ENCODE data around the gene RPS6KB1.

DNA sequence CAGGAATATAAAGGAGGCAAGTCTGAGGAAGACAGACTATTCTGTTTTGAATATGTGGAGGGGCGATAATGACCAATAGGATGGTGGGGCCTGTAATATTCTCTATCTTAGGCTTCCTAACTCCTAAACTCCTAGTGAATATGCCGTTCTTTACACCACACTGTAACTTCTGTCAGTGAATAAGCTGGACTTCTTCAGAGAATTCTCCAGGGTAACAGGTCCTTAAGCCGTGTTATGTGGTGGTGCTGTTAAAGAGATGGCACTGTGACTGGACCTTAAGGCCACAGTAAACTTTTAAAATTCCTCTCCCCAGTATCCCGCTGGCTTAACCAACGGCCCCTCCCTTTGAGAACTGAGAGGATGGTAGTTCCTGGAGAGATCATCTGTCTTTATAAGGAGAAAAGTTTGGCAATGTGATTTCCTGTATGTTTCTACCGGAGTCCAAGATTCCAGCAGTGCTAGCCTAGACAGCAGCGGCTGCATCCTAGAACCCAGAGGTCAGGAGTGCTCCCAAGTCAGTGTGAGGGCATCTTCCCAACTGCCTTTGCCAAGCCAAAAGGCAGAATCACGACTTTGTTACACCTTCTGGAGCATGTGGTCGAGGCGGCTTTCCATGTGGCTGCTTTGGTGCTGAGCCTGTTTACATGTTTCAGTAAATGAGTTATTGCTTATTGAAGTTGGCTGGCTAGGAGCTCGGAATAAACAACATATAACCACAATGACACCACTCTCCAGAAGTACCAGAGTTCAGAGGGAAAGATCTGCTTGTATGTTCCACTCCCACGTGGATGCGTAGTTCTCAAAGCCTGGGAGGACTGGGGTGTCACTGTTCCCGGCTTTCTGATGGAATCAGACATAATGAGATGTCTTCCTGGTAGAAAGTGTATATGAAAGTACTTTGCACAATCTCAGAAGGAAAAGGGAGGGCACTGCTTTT lies 41.2 kb upstream of the RPS6KB1 start:
- TF ChIP-seq, protein P1, sequence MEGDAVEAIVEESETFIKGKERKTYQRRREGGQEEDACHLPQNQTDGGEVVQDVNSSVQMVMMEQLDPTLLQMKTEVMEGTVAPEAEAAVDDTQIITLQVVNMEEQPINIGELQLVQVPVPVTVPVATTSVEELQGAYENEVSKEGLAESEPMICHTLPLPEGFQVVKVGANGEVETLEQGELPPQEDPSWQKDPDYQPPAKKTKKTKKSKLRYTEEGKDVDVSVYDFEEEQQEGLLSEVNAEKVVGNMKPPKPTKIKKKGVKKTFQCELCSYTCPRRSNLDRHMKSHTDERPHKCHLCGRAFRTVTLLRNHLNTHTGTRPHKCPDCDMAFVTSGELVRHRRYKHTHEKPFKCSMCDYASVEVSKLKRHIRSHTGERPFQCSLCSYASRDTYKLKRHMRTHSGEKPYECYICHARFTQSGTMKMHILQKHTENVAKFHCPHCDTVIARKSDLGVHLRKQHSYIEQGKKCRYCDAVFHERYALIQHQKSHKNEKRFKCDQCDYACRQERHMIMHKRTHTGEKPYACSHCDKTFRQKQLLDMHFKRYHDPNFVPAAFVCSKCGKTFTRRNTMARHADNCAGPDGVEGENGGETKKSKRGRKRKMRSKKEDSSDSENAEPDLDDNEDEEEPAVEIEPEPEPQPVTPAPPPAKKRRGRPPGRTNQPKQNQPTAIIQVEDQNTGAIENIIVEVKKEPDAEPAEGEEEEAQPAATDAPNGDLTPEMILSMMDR (IDR thresholded peaks at IDR 0.05; ENCODE audit: borderline replicate concordance, extremely low read depth, low read length, poor library complexity, severe bottlenecking), result no peak
- no peak for TF ChIP-seq EZH2 (IDR thresholded peaks at IDR 0.05; ENCODE audit: borderline replicate concordance, low read depth, low read length, severe bottlenecking)
